CD4-positive, alpha-beta T cell treated with Interleukin-17A for 4 hours (primary cell): ENCODE data around the gene ITPRIPL1.

Experiments
- DNase-seq: peaks from one replicate; pipeline ENCODE4 v3.0.0-alpha.2; 2020; ENCODE audit warnings: mixed read lengths

Gene ITPRIPL1

GRCh38 chr2:96323849-96324248 lies 1.3 kb upstream of the ITPRIPL1 start:
- no peak for DNase-seq

GRCh38 chr2:96324721-96325040 lies 436 bp upstream of the ITPRIPL1 start:
- DNase-seq, result peak; percentile 29

DNA sequence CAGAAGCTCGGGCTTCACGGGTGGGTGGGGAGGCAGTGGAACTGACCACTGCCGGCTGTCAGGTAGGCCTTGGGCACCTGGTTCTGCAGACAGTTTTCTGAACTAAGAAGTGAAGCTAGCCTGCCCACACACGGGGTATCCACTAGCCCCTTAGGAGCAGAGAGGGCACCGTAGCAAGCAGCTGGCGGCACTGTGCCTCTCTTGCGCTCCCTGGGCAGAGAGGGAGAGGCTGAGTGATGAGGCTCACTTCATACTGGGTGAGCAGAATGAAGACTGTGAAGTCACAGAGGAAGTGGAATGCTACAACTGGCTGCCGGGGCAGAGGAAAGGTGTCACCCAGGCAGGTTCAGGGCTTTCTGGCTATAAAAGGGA lies 753 bp downstream of the ITPRIPL1 start:
- DNase-seq, result peak; percentile 65

GRCh38 chr2:96326564-96326963 lies 1.4 kb downstream of the ITPRIPL1 start:
- DNase-seq, result no peak

GRCh38 chr2:96326990-96327820 lies 2.1 kb downstream of the ITPRIPL1 start:
- no peak for DNase-seq

GRCh38 chr2:96329456-96329855 lies 4.3 kb downstream of the ITPRIPL1 start:
- no peak for DNase-seq

DNA sequence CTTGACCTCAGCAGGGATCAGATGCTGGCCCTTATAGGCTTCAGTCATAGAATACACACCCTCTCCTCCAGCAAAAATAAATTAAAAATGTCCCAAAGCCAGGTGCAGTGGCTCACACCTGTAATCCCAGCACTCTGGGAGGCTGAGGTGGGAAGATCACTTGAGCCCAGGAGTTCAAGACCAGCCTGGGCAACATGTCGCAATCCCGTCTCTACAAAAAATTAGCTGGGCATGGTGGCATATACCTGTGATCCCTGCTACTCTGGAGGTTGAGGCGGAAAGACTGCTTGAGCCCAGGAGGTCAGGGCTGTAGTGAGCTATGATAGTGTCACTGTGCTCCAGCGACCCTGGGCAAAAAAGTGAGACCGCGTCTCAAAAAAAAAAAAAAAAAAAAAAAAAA lies 4.8 kb downstream of the ITPRIPL1 start:
- no peak for DNase-seq

GRCh38 chr2:96330407-96330806 lies 5.3 kb downstream of the ITPRIPL1 start:
- DNase-seq, result no peak

- no peak for DNase-seq
Observed at GRCh38 chr2:96333708-96334107, 8.6 kb downstream of the ITPRIPL1 start.

DNA sequence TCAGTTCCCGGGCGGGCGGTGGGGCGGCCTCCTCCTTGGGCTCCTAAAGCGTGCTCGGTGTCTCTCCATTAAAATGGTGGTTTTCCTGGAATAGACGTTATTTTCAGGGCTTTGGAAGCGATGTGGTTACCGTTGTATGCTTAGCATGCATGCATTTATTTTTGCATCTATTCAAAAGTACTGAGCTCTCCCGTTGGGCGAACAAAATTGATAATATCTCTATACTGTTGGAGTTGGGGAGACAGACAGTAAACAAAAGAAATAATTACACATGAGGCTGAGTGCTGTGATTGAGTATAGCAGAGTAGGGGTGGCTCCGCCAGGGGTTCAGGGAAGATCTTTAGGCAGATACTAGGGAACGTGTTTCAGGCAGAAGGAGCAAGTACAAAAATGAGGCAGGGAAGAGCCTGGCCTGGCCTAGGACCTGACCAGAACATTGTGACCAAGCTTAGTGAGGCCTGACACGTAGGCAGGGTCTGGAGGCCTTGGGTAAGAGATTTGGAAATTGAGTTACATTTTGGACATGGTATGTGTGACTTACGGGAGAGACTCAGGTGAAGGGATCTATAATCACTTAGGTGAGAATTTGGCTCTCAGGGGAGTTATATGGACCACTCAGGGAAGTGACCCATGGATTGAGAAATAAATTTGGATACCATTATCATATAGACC lies 11.1 kb downstream of the ITPRIPL1 start:
- no peak for DNase-seq

- DNase-seq, result no peak
Observed at GRCh38 chr2:96336873-96337272, 11.8 kb downstream of the ITPRIPL1 start.

DNA sequence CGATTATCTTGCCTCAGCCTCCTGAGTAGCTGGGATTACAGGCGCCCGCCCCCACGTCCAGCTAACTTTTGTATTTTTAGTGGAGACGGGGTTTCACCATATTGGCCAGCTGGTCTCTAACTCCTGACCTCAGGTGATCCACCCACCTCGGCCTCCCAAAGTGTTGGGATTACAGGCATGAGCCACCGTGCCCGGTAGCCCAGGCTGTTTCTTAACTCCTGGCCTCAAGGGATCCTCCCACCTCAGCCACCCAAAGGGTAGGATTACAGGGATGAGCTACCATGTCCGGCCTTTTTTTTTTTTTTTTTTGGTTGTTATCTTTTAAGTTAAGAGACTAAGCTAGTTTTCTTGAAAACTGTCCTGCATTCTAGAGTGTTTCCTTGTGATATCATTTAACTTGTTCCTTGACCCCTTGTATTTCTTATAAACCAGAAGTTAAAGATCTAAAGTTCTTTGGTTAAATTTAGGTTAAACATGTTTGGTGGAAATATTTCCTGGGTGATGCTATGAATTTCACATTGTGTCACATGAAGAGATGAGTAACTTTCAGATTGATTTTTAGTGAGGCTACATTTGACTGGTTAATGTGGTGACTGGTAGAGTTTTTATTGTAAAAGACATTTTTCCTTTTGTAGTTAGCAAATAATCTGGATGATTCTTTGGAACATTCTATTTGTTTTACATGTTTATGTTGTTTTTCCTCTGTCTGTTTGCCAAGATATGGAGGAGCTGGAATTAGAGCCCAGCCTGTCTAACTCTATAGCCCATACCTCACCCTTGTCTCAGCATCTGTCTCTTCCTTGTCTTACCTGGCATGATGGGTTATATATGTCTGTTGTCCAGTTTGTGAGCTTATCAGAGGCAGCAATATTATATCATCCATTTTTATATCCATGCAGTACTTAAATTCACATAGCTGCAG lies 15.6 kb downstream of the ITPRIPL1 start:
- DNase-seq, result no peak

- DNase-seq, result no peak
Observed at GRCh38 chr2:96341641-96342040, 16.5 kb downstream of the ITPRIPL1 start.

DNA sequence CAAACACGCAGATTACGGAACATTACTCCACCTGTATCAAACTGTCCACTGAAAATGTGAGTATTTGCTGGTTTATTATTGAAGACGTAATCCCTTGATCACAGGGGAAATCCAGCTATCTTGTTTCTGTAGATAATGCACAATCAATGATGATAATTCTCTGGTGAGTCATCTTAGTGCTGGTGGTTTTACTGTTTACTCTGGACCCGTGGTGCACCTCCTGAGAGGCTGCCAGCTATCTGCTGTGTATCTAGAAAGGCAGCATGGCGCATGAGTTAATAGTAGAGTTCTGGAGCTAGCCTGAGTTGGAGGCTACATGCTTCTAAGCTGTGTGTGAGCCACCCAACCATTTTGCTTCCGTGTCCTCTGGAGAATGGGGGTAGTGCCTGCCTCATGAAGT lies 17.0 kb downstream of the ITPRIPL1 start:
- DNase-seq, result peak; percentile 59

- DNase-seq, result peak; percentile 63
Observed at GRCh38 chr2:96344011-96344410, 18.9 kb downstream of the ITPRIPL1 start.

GRCh38 chr2:96345438-96345837 lies 20.3 kb downstream of the ITPRIPL1 start:
- peak; percentile 28 for DNase-seq

- DNase-seq, result no peak
Observed at GRCh38 chr2:96345868-96346462, 20.8 kb downstream of the ITPRIPL1 start.

GRCh38 chr2:96347395-96347794 lies 22.3 kb downstream of the ITPRIPL1 start:
- DNase-seq, result no peak

GRCh38 chr2:96353032-96353561 lies 28.0 kb downstream of the ITPRIPL1 start:
- DNase-seq, result no peak

DNA sequence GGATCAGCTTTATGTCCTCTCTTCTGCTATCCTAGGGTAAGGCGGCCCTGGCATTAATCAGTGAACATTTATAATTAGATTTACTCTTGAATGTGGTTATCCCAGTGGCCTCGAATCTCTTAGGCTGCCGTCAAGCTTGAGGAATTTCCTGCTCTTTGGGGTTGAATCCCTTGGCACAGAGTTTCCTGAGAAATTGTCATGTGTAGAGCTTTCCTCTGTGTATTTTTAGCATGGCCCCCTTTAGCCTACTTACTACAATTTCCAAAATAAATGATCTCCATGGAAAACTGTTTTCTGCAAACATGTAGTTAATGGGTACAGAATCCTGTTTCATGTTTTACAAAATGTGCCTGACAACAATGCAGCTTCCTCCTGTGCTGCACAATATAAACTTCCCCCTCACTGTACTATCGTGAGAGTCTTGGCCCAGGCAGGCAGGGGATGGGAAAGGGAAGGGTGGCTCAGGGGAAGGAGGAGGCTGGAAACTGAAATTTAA lies 28.5 kb downstream of the ITPRIPL1 start:
- no peak for DNase-seq

DNA sequence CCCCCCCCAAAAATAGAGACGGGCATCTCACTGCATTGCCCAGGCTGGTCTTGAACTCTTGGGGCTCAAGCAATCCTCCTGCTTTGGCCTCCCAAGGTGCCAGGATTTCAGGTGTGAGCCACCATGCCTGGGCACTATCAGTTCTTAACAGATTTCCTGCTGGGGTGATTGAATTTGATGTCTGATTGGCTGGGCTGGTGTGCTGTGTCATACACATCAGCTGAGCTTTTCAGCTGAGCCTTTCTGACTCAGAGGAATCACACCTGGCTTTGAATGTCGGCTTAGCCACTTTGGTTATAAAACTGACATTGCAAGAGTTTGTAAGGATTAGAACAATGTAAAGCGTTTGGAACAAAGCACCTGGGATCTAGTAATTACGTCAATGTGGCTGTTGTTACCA lies 29.4 kb downstream of the ITPRIPL1 start:
- DNase-seq, result no peak

GRCh38 chr2:96356889-96357288 lies 31.8 kb downstream of the ITPRIPL1 start:
- DNase-seq, result no peak

DNA sequence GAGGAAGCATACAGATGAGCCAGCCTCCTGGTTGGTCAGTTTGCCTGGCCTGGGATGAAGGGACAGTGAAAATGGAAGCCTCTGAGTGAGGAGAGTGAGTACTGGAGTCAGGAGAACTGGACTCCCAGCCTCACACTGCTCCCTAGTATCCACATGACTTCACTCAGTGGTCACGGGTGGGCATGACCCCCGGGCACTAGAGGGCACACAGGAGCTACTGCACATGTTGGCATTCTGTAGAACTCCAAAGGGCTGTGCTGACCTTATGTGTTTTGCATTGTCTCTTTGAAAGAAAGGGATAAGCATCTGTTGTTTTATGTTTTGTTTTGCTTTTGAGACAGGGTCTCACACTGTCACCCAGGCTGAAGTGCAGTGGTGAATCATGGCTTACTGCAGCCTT lies 34.2 kb downstream of the ITPRIPL1 start:
- DNase-seq, result peak; percentile 66
